ENCODE data around the gene TM4SF4. TPM values are rescaled to one million over a fixed set of nuclear protein-coding genes. Genes with fewer than 3 reads are reported as not detected.
"Not testable (repeated sequence)": the region's sequence is repeated elsewhere in the genome, so short reads cannot be mapped to it uniquely, and the experiment has no call there.

TM4SF4 gene
- total and polyA plus RNA-seq, 2 of the 8 experiments (the other 6 are each of a cell fraction or from before 2014, with no cell fraction given): not detected

- TF ChIP-seq, protein P1, sequence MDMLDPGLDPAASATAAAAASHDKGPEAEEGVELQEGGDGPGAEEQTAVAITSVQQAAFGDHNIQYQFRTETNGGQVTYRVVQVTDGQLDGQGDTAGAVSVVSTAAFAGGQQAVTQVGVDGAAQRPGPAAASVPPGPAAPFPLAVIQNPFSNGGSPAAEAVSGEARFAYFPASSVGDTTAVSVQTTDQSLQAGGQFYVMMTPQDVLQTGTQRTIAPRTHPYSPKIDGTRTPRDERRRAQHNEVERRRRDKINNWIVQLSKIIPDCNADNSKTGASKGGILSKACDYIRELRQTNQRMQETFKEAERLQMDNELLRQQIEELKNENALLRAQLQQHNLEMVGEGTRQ (IDR thresholded peaks at IDR 0.05; ENCODE audit: low read length): no peak
- TF ChIP-seq, protein P2, sequence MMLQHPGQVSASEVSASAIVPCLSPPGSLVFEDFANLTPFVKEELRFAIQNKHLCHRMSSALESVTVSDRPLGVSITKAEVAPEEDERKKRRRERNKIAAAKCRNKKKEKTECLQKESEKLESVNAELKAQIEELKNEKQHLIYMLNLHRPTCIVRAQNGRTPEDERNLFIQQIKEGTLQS (IDR thresholded peaks at IDR 0.05; ENCODE audit: insufficient read depth, low read depth, low read length): no peak
- TF ChIP-seq GTF2F1 (IDR thresholded peaks at IDR 0.05; ENCODE audit: borderline replicate concordance, low read depth, low read length): no peak
- no peak for TF ChIP-seq SUZ12 (IDR thresholded peaks at IDR 0.05; ENCODE audit: low read length)
- TF ChIP-seq E2F6 (IDR thresholded peaks at IDR 0.05): no peak
- no peak for TF ChIP-seq NANOG (IDR thresholded peaks at IDR 0.05; ENCODE audit: insufficient read depth, low read depth, low read length, poor library complexity, severe bottlenecking)
Observed at GRCh38 chr3:149443545-149443912, 31.0 kb upstream of the TM4SF4 start (continued).

DNA sequence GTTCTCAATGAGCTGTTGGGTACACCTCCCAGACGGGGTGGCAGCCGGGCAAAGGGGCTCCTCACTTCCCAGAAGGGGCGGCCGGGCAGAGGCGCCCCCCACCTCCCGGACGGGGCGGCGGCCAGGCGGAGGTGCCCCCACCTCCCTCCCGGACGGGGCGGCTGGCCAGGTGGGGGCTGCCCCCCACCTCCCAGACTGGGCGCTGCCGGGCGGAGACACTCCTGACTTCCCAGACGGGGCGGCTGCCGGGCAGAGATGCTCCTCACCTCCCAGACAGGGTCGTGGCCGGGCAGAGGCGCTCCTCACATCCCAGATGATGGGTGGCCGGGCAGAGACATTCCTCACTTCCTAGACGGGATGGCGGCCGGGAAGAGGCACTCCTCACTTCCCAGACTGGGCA lies 29.6 kb upstream of the TM4SF4 start:
- H2AFZ ChIP-seq (ENCODE audit: low read length); H4K5ac ChIP-seq (ENCODE audit: insufficient read length, low read depth, low read length); H3K9ac ChIP-seq (replicated peaks in 1 of 4; ENCODE audit: extremely low read depth in 1 of 4, low read depth in 3 of 4, low read length in 3 of 4); H3K27me3 ChIP-seq (replicated peaks in 1 of 4; ENCODE audit: control insufficient read depth in 3 of 4, extremely low read depth in 1 of 4, insufficient read depth in 3 of 4, low read length in 3 of 4); POLR2A ChIA-PET (ENCODE audit: partially characterized antibody); FAIRE-seq; H3K18ac ChIP-seq (ENCODE audit: extremely low read depth, low read length); H2BK20ac ChIP-seq (ENCODE audit: low read length); H3K79me2 ChIP-seq (ENCODE audit: control insufficient read depth in 1 of 2, insufficient read depth in 2 of 2, low read length in 2 of 2); DNase-seq (ENCODE audit: low read depth in 1 of 2, low spot score in 2 of 2); H3K4ac ChIP-seq (replicated peaks; ENCODE audit: insufficient read length, low read depth, low read length); H3K4me2 ChIP-seq (ENCODE audit: insufficient read depth in 1 of 2, low read depth in 2 of 2, low read length in 2 of 2); H2BK15ac ChIP-seq (ENCODE audit: low read length); H3K56ac ChIP-seq (replicated peaks; ENCODE audit: insufficient read length, low read depth, low read length); CTCF ChIA-PET (ENCODE audit: partially characterized antibody); H3K36me3 ChIP-seq (ENCODE audit: control insufficient read depth in 2 of 4, insufficient read depth in 4 of 4, low read length in 3 of 4); H3K4me3 ChIP-seq (ENCODE audit: extremely low read depth in 1 of 4, insufficient read depth in 2 of 4, low read depth in 3 of 4, low read length in 4 of 4); H2BK12ac ChIP-seq (ENCODE audit: low read depth, low read length); H2BK5ac ChIP-seq (ENCODE audit: low read depth, low read length); H2AK5ac ChIP-seq (ENCODE audit: low read depth, low read length); H3K14ac ChIP-seq (ENCODE audit: insufficient read length); H4K20me1 ChIP-seq (replicated peaks in 1 of 2; ENCODE audit: control insufficient read depth in 1 of 2, insufficient read depth in 2 of 2, low read length in 2 of 2); H3K23me2 ChIP-seq (ENCODE audit: low read depth, low read length); H3K27ac ChIP-seq (ENCODE audit: low read depth, low read length); H3K4me1 ChIP-seq (replicated peaks in 1 of 4; ENCODE audit: control insufficient read depth in 3 of 4, insufficient read depth in 4 of 4, low read length in 3 of 4); H2BK120ac ChIP-seq (replicated peaks; ENCODE audit: low read depth, low read length); H3K79me1 ChIP-seq (ENCODE audit: low read depth, low read length); H4K8ac ChIP-seq (ENCODE audit: extremely low read depth, insufficient read depth, low read length); H3K23ac ChIP-seq (ENCODE audit: insufficient read length); H4K91ac ChIP-seq (replicated peaks; ENCODE audit: insufficient read length, low read length): not testable (repeated sequence)
- WGBS, 2 experiments (ENCODE audit: extremely low coverage in 1 of 2, insufficient coverage in 1 of 2, insufficient read length in 1 of 2, insufficient replicate concordance in 2 of 2, low coverage in 1 of 2, low lambda C conversion rate in 2 of 2, missing lambda C conversion rate in 1 of 2): 85% methylated on average over 19 of the region's 26 CpGs; no CpG with 5 or more reads in 1 of the 2 experiments
- peaks cover 2 to 11% of the 10 kb centered on the region in 2 experiments; a peak in 1 of 4 replicates for H3K9me3 ChIP-seq (ENCODE audit: insufficient read depth in 2 of 2, low read depth in 1 of 2, low read length in 1 of 2)

All from H1 (cell line).